HFFc6 (cell line): ENCODE measurements around the gene CTCFL. TPM values are rescaled to one million over a fixed set of nuclear protein-coding genes. Genes with fewer than 3 reads are reported as not detected.

ENCODE experiments used
- DNase-seq: peaks from one replicate; pipeline ENCODE4 v3.0.0-alpha.2; 2018
- H3K27ac Mint-ChIP-seq: 2 replicates; pipeline ENCODE4 v1.8.0; 2020; ENCODE audit warnings: mild to moderate bottlenecking, mixed read lengths
- H3K27me3 Mint-ChIP-seq: 2 replicates; pipeline ENCODE4 v1.8.0; 2021; ENCODE audit warnings: mild to moderate bottlenecking, moderate library complexity, mixed read lengths; ENCODE audit not compliant: insufficient read depth
- H3K36me3 Mint-ChIP-seq: 2 replicates; pipeline ENCODE4 v1.8.0; 2021; ENCODE audit warnings: low read depth, mixed read lengths
- H3K4me1 Mint-ChIP-seq: 2 replicates; pipeline ENCODE4 v1.8.0; 2020; ENCODE audit warnings: low read depth, mixed read lengths
- H3K4me3 Mint-ChIP-seq: 2 replicates; pipeline ENCODE4 v1.8.0; 2020; ENCODE audit warnings: mild to moderate bottlenecking, moderate library complexity, mixed read lengths
- H3K9me3 Mint-ChIP-seq: 2 replicates; pipeline ENCODE4 v1.8.0; 2020; ENCODE audit warnings: mild to moderate bottlenecking, mixed read lengths
- total RNA-seq, 6 experiments: library from RNA; stranded (reverse); fragmentation: NEBNext Ultra II Directional; extraction: Animal tissue kit (Norgen Biotek cat#: 25700); gene quantifications; 2 replicates in 1 of 6; 3 replicates in 5 of 6; pipeline ENCODE4 v1.2.3, GENCODE V29; 2021
- TF ChIP-seq, protein P1 (sequence below): fragments of 200-600 bp; sonication (generic); IDR thresholded peaks from 2 replicates; pipeline ENCODE4 v1.5.0; 2021; ENCODE audit warnings: antibody characterized with exemption, mild to moderate bottlenecking

The CTCFL gene
- total RNA-seq, 6 experiments from 2014 or later: not detected

DNA sequence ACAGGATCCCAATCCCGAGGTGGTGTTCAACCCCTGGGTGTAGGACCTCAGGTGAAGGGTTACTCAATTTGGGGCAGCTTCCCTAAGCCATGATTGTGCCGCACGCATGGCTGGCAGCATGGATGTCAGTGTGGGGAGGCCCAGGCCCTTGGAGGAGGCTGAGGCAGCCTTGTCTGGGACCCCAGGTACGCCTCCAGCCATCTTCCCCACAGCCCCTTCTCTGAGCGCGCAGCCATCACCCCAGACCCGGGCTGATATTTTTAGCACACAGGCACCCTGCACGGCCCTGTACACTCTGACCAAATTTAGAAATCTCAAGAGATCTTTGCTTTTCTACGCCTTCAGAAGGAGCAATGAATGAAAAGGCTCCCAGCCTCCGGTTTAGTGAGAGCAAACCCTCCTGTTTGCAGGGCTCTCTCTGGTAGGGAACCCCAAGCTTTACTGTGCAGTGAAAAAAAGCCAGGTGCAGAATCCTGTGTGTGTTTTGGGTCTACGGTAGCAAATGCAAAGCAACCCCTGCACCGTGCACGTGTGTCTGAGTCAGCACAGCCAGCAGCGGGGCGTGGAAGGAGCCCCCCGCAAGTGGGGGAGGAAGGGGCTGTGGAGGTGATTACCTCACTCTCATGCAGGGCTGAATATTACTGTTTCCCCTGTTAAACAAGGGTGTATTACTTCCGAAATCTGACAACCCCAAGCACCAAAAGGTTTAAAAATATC is 44.3 kb downstream of the CTCFL start:
- TF ChIP-seq, protein P1, sequence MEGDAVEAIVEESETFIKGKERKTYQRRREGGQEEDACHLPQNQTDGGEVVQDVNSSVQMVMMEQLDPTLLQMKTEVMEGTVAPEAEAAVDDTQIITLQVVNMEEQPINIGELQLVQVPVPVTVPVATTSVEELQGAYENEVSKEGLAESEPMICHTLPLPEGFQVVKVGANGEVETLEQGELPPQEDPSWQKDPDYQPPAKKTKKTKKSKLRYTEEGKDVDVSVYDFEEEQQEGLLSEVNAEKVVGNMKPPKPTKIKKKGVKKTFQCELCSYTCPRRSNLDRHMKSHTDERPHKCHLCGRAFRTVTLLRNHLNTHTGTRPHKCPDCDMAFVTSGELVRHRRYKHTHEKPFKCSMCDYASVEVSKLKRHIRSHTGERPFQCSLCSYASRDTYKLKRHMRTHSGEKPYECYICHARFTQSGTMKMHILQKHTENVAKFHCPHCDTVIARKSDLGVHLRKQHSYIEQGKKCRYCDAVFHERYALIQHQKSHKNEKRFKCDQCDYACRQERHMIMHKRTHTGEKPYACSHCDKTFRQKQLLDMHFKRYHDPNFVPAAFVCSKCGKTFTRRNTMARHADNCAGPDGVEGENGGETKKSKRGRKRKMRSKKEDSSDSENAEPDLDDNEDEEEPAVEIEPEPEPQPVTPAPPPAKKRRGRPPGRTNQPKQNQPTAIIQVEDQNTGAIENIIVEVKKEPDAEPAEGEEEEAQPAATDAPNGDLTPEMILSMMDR: no peak
- no peaks in the 10 kb centered on the region for H3K4me1 Mint-ChIP-seq
- H3K4me3 Mint-ChIP-seq: no peak overlapping the region
- H3K36me3 Mint-ChIP-seq: no peaks in the 10 kb centered on the region
- peaks cover 51% of the 10 kb centered on the region for H3K27me3 Mint-ChIP-seq
- no peaks in the 10 kb centered on the region for H3K9me3 Mint-ChIP-seq
- H3K27ac Mint-ChIP-seq: no peak overlapping the region
- DNase-seq: no peak

DNA sequence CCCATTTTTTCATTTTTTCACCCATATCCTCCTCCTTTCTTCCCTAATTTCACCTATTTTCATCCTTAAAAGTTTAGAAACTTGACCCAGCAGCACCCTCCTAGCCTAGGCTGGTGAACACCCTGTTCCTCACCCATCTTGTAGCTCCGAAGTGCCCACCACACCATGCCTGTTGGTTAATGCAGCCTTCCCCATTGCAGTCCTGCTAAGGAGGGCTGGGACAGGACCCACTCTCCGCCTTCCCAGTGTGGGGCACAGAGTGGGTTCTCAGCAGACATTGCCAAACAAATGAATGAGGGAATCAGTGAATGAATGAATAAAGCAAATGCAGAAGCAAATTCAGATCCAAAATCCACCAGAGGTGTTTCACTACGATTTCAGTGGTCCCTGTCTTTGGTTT is 45.7 kb downstream of the CTCFL start:
- no peaks in the 10 kb centered on the region for H3K4me1 Mint-ChIP-seq
- no peak for DNase-seq
- no peak overlapping the region for H3K4me3 Mint-ChIP-seq
- H3K27ac Mint-ChIP-seq: no peak overlapping the region
- H3K27me3 Mint-ChIP-seq: peaks cover 55% of the 10 kb centered on the region
- TF ChIP-seq, protein P1: no peak
- H3K9me3 Mint-ChIP-seq: no peaks in the 10 kb centered on the region
- H3K36me3 Mint-ChIP-seq: no peaks in the 10 kb centered on the region

DNA sequence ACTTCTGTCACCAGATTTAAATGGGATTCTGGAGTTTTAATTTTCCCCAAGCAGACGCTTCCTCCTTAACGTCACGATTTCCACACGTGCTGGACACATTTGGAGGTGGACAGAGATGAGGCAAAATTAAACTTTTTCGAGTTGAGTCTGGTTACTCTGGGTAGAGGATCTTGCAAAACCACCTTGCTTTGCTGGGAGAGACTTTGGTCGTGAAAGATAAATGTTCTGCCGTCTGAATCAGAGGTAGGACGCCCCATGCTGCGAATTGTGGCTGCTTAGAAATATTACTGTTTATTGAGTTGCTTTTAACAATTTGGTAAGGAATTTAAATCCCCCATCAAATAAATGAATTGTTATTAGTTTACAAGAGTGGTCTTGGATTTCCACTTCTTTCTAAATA is 46.8 kb downstream of the CTCFL start:
- peaks cover 61% of the 10 kb centered on the region for H3K27me3 Mint-ChIP-seq
- no peaks in the 10 kb centered on the region for H3K36me3 Mint-ChIP-seq
- H3K4me3 Mint-ChIP-seq: no peak overlapping the region
- H3K4me1 Mint-ChIP-seq: no peaks in the 10 kb centered on the region
- no peak overlapping the region for H3K27ac Mint-ChIP-seq
- no peak for DNase-seq
- TF ChIP-seq, protein P1: no peak
- H3K9me3 Mint-ChIP-seq: no peaks in the 10 kb centered on the region

DNA sequence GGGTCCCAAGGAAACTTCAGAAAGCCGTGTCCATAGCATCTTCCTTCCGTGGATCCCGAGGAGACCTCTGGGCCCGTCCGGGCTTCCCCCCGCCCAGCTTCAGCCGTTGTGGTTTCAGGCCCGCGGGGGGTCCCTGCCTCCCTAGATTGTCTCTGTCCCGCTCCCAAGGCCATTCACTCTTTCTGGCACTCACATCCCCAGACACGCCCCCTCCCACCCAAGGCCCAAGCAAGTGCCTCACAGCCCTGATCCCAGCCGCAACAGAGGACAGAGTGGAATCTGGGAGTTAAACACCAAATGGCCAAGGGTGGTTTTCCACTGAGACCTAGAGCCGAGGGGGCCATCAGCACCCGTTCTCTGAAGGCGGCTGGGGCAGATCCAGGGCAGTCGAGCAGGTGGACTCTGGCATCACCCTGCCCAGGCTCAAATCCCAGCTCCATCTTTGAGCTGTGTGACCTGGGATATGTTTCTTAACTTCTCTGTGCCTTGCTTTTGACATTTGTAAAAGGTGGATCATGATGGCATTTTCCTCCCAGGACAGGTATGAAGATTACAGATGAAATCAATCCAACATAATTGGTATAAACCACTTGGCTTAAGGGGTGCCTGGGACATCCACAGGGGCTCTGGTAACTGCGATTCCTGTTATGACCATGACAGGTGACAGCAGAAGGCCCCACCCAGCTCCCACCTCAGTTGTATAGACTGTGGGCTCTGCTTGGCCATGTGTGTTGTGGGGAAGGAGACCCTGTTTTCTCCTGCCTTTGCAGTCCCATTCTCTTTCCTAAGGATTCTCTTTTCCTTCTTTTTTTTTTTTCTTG is 48.1 kb downstream of the CTCFL start:
- no peaks in the 10 kb centered on the region for H3K9me3 Mint-ChIP-seq
- H3K4me3 Mint-ChIP-seq: no peak overlapping the region
- DNase-seq: no peak
- H3K27ac Mint-ChIP-seq: no peak overlapping the region
- peaks cover 61% of the 10 kb centered on the region for H3K27me3 Mint-ChIP-seq
- H3K36me3 Mint-ChIP-seq: no peaks in the 10 kb centered on the region
- no peaks in the 10 kb centered on the region for H3K4me1 Mint-ChIP-seq
- TF ChIP-seq, protein P1: no peak

DNA sequence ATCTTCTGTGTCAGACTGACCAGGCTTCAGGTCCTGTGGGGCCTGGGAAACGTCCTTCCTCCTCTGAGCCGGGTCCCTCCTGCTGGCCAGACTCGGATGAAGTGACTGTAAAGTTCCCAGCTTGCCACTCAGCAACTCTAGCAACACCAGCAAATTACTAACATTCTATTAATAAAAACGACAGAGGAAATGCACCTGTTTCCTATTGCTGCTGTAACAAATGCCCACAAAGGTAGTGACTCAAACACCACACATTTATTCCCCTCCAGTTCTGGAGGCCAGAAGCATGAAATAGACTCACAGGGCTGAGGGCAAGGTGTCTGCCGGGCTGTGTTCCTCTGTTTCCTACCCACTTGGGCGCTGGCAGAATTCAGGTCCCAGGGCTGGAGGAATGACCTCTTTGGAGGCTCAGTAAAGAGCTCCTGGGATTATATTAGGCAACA is 48.8 kb downstream of the CTCFL start:
- Mint-ChIP-seq H3K27me3 (peaks cover 56% of the 10 kb centered on the region), H3K27ac (no peak overlapping the region), H3K36me3 (no peaks in the 10 kb centered on the region), H3K4me3 (no peak overlapping the region), H3K4me1 (no peaks in the 10 kb centered on the region), H3K9me3 (no peaks in the 10 kb centered on the region)
- DNase-seq: no peak
- TF ChIP-seq, protein P1: no peak
